Loucy (cell line): ENCODE results near the gene ACOT12.

Experiments used
- EZH2phosphoT487 ChIP-seq: fragments of 200-600 bp; IDR thresholded peaks from 2 replicates; pipeline ENCODE4 v1.6.1; 2018; ENCODE audit warnings: antibody characterized with exemption, mild to moderate bottlenecking, moderate library complexity, borderline replicate concordance
- TF ChIP-seq, protein P1 (sequence below): fragments of 200-600 bp; sonication (generic); conservative IDR thresholded peaks from 2 replicates; pipeline ENCODE4 v1.5.1; 2014; ENCODE audit warnings: mild to moderate bottlenecking, antibody characterized with exemption, low read length

DNA sequence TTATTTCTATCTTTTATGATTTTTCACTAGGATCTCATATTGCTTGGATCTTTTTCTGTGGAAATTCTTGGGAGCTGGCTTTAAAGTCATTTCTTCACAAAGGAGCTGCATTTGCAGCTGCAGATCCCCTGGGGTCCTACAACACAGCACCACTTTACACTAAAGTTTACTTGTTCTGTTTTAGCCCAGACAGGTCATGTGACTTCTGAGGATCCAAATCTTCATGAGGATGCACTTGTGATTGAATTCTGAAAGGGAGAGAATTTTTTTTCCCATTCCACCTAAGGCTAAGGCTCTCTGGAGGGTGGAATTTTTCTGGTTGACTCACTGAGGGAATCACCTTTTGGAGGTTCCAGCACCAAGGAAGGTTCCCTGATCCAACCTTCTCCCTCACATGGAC lies 43.4 kb downstream of the ACOT12 start:
- TF ChIP-seq, protein P1, sequence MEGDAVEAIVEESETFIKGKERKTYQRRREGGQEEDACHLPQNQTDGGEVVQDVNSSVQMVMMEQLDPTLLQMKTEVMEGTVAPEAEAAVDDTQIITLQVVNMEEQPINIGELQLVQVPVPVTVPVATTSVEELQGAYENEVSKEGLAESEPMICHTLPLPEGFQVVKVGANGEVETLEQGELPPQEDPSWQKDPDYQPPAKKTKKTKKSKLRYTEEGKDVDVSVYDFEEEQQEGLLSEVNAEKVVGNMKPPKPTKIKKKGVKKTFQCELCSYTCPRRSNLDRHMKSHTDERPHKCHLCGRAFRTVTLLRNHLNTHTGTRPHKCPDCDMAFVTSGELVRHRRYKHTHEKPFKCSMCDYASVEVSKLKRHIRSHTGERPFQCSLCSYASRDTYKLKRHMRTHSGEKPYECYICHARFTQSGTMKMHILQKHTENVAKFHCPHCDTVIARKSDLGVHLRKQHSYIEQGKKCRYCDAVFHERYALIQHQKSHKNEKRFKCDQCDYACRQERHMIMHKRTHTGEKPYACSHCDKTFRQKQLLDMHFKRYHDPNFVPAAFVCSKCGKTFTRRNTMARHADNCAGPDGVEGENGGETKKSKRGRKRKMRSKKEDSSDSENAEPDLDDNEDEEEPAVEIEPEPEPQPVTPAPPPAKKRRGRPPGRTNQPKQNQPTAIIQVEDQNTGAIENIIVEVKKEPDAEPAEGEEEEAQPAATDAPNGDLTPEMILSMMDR = no peak
- no peak for TF ChIP-seq EZH2phosphoT487
